CD4-positive, alpha-beta T cell (primary cell): ENCODE results near the gene GFPT2. TPM values are rescaled to one million over a fixed set of nuclear protein-coding genes. Genes with fewer than 3 reads are reported as not detected.

ENCODE experiments used
- ATAC-seq: fragments of 200-7000 bp; cut with Tn5 transposase; one replicate; pipeline ENCODE4 v1.10.0; 2022; ENCODE audit warnings: mild to moderate bottlenecking; ENCODE audit not compliant: poor library complexity
- CTCF ChIA-PET: fragments of 350-600 bp; sonication (Branson Sonifier 250); formaldehyde crosslinking; loops from one replicate; lab custom pipeline; 2021; ENCODE audit warnings: antibody characterized with exemption, inconsistent platforms; lab: Charles Lee
- POLR2A ChIA-PET: fragments of 350-600 bp; sonication (Branson Sonifier 250); formaldehyde crosslinking; loops from one replicate; lab custom pipeline; 2021; ENCODE audit warnings: antibody characterized with exemption, inconsistent platforms; lab: Charles Lee
- DNase-seq, 14 experiments: peaks; one replicate each; pipeline ENCODE4 v3.0.0-alpha.2; 2013 to 2020; ENCODE audit warnings: mixed read lengths in 2 of 14
- H3K27ac ChIP-seq, 2 donors: one replicate each; pipeline versions ENCODE4 v1.5.1 to v1.7.0; 2013; ENCODE audit warnings: low read length in 2 of 2, low read depth in 1 of 2, mild to moderate bottlenecking in 1 of 2
- H3K27me3 ChIP-seq, 2 experiments: 1 replicate in 1 of 2; 2 replicates in 1 of 2; pipeline versions ENCODE4 v1.6.1 to v1.7.0; 2013; ENCODE audit warnings: low read length in 2 of 2, control low read depth in 1 of 2, mild to moderate bottlenecking in 1 of 2, moderate library complexity in 1 of 2; ENCODE audit not compliant: insufficient read depth in 2 of 2, control insufficient read depth in 1 of 2
- H3K36me3 ChIP-seq: one replicate; pipeline ENCODE4 v1.6.1; 2013; ENCODE audit warnings: low read length, control low read depth; ENCODE audit not compliant: insufficient read depth
- H3K4me1 ChIP-seq: one replicate; pipeline ENCODE4 v1.6.1; 2013; ENCODE audit warnings: low read length, control low read depth; ENCODE audit not compliant: insufficient read depth
- H3K4me3 ChIP-seq: one replicate; pipeline ENCODE4 v1.5.1; 2013; ENCODE audit warnings: mild to moderate bottlenecking, low read length, moderate library complexity
- H3K9me3 ChIP-seq, 2 experiments: 1 replicate in 1 of 2; 2 replicates in 1 of 2; pipeline versions ENCODE4 v1.6.1 to v1.7.0; 2013; ENCODE audit warnings: low read length in 2 of 2, mild to moderate bottlenecking in 2 of 2, control low read depth in 1 of 2, moderate library complexity in 1 of 2; ENCODE audit not compliant: control insufficient read depth in 1 of 2, insufficient read depth in 1 of 2
- H3K27ac Mint-ChIP-seq: one replicate; pipeline ENCODE4 v1.8.0; 2020; ENCODE audit warnings: mixed read lengths
- H3K27me3 Mint-ChIP-seq: one replicate; pipeline ENCODE4 v1.8.0; 2021; ENCODE audit warnings: mixed read lengths
- H3K36me3 Mint-ChIP-seq: one replicate; pipeline ENCODE4 v1.8.0; 2021; ENCODE audit warnings: low read depth, mixed read lengths
- H3K4me1 Mint-ChIP-seq: one replicate; pipeline ENCODE4 v1.8.0; 2021; ENCODE audit warnings: low read depth, mixed read lengths
- H3K4me3 Mint-ChIP-seq: one replicate; pipeline ENCODE4 v1.8.0; 2020; ENCODE audit warnings: mild to moderate bottlenecking, mixed read lengths
- H3K9me3 Mint-ChIP-seq: one replicate; pipeline ENCODE4 v1.8.0; 2020; ENCODE audit warnings: mixed read lengths
- CTCF ChIP-seq: fragments of 200-600 bp; IDR thresholded peaks from one replicate; pipeline ENCODE4 v1.8.0; 2022; ENCODE audit warnings: antibody characterized with exemption, mild to moderate bottlenecking
- intact Hi-C, 2 experiments: fragments of 100-400 bp; cut with DNase I in 1 of 2; cut with micrococcal nuclease in 1 of 2; formaldehyde crosslinking; loops; one replicate each; pipeline versions ENCODE4 v1.15.1 to v1.9.0; 2023 to 2025; cut with DNase I, micrococcal nuclease
- total RNA-seq, 174 experiments: library from RNA in 2 of 174; stranded (reverse) in 2 of 174; gene quantifications; one replicate each; pipeline ENCODE4 v1.2.3 and lab custom pipeline; 2021 to 2026

GFPT2 gene
- total RNA-seq, 2 experiments from 2014 or later, result 1.1 to 1.5 TPM

DNA sequence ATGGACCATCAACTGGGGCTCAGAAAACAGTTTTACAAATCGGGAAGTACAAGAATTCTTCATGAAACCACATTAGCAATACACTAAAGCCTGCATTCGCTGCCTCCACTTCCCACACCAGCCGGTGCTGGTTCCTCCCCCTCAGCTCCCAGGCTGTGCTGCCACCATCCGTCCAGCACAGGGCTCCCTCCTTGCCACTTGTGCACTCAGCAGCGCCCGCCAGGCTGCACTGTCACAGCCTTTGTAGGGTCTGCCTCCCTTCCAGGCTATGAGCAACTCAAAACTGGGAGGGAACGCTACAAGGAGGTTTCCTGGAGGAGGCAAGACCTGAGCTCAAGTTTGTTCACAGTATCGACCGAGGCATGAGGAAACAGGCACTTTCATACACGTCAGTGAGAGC lies 69.0 kb downstream of the GFPT2 start:
- Histone ChIP-seq H3K9me3 (peaks cover 0 to 6% of the 10 kb centered on the region in 2 experiments), H3K27me3 (no peaks in the 10 kb centered on the region), H3K4me3 (no peak overlapping the region), H3K36me3 (peaks cover 63% of the 10 kb centered on the region), H3K27ac (no peak overlapping the region), H3K4me1 (no peaks in the 10 kb centered on the region)
- no peak for TF ChIP-seq CTCF
- H3K9me3 Mint-ChIP-seq, result no peaks in the 10 kb centered on the region
- no peak overlapping the region for H3K4me3 Mint-ChIP-seq
- peaks cover 81% of the 10 kb centered on the region for H3K36me3 Mint-ChIP-seq
- intact Hi-C loops, result no loop called here
- POLR2A ChIA-PET, result no interaction called here
- no peaks in the 10 kb centered on the region for H3K27me3 Mint-ChIP-seq
- H3K27ac Mint-ChIP-seq, result no peak overlapping the region
- DNase-seq, result no peak
- CTCF ChIA-PET, result no interaction called here
- ATAC-seq, result no peak
- peaks cover 27% of the 10 kb centered on the region for H3K4me1 Mint-ChIP-seq

DNA sequence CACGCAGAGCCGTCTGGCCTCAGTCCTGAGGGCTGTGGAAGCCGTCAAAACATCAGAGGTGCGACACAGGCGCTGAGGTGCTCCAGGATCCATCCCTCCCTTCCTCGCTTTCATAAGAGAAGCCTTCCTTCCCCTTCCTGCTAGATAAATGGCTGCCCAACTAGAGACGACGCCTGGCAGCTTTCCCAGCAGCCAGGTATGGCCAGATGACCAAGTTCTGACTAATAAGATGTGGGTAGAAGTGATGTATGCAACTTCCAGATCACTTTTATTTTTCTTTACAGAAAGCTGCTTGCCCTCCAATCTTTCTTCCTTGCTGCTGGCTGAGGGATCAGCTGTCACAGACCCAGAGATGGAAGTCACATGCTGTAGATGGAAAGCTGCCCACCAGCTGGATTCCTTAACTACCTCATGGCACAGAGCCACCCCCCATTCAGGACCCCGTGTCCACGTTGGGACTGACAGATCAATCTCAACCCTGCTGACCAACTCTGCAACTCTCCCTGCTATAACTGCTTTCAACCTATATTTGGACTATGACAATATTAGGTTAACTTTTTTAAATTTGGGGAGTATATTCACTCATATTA lies 70.0 kb downstream of the GFPT2 start:
- Mint-ChIP-seq H3K9me3 (peaks cover 2% of the 10 kb centered on the region), H3K36me3 (peaks cover 91% of the 10 kb centered on the region), H3K4me3 (no peak overlapping the region), H3K4me1 (peaks cover 22% of the 10 kb centered on the region), H3K27ac (no peak overlapping the region), H3K27me3 (no peaks in the 10 kb centered on the region)
- CTCF ChIA-PET, result interaction anchor here (1.7 kb wide), 1 partner anchor 33 kb away, joined by 6 read pairs; no protein-coding TSS in a partner anchor
- no peaks in the 10 kb centered on the region for H3K4me1 ChIP-seq
- H3K36me3 ChIP-seq, result peaks cover 65% of the 10 kb centered on the region
- TF ChIP-seq CTCF, result no peak
- POLR2A ChIA-PET, result no interaction called here
- no peak overlapping the region for H3K4me3 ChIP-seq
- intact Hi-C loops, result no loop called here
- H3K27me3 ChIP-seq, result no peaks in the 10 kb centered on the region
- H3K27ac ChIP-seq, result no peak overlapping the region
- H3K9me3 ChIP-seq, result peaks cover 0 to 10% of the 10 kb centered on the region in 2 experiments
- ATAC-seq (no peak), DNase-seq (no peak)

GRCh38 chr5:180282281-180282680 lies 70.9 kb downstream of the GFPT2 start:
- Mint-ChIP-seq H3K27me3 (no peaks in the 10 kb centered on the region), H3K36me3 (peaks cover 94% of the 10 kb centered on the region), H3K9me3 (peaks cover 3% of the 10 kb centered on the region), H3K27ac (no peak overlapping the region), H3K4me1 (peaks cover 15% of the 10 kb centered on the region), H3K4me3 (no peak overlapping the region)
- TF ChIP-seq CTCF, result no peak
- peaks cover 73% of the 10 kb centered on the region for H3K36me3 ChIP-seq
- no peak for DNase-seq
- no peaks in the 10 kb centered on the region for H3K27me3 ChIP-seq
- no peak for ATAC-seq
- intact Hi-C loops, result no loop called here
- peaks cover 0 to 10% of the 10 kb centered on the region in 2 experiments for H3K9me3 ChIP-seq
- no peak overlapping the region for H3K27ac ChIP-seq
- POLR2A ChIA-PET, result no interaction called here
- CTCF ChIA-PET, result interaction anchor here (1.7 kb wide), 1 partner anchor 33 kb away, joined by 6 read pairs; no protein-coding TSS in a partner anchor
- H3K4me3 ChIP-seq, result no peak overlapping the region
- no peaks in the 10 kb centered on the region for H3K4me1 ChIP-seq
